PC-3 (cell line): ENCODE data around the gene PCSK2.

Experiments
- EZH2phosphoT487 ChIP-seq: fragments of 300-600 bp; sonication (generic); IDR thresholded peaks from 2 replicates; pipeline ENCODE4 v1.6.1; 2018; ENCODE audit warnings: mild to moderate bottlenecking, antibody characterized with exemption, low read length, borderline replicate concordance
- TF ChIP-seq, protein P1 (sequence below): fragments of 300-600 bp; sonication (generic); conservative IDR thresholded peaks from 2 replicates; pipeline ENCODE4 v1.5.1; 2017; ENCODE audit warnings: antibody characterized with exemption, low read depth, mild to moderate bottlenecking, low read length

DNA sequence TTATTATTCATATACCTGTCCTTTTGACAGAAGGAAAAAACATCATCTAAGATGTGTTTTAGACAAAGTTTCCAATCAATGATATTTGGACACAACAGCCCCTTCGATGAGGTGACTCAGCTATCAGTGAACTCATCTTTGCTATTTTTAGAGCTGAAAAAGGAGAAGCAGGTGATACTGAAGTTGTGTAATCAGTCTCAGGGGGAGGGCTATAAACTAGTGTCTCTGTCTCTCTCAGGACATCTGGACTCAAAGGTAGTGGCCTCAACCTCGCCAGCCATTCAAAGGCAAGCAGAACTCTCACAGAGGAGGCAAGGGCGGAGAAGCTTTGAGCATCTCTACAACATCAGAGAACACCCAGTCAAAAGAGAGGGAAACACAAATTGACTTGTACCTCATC lies 168.9 kb downstream of the PCSK2 start:
- TF ChIP-seq, protein P1, sequence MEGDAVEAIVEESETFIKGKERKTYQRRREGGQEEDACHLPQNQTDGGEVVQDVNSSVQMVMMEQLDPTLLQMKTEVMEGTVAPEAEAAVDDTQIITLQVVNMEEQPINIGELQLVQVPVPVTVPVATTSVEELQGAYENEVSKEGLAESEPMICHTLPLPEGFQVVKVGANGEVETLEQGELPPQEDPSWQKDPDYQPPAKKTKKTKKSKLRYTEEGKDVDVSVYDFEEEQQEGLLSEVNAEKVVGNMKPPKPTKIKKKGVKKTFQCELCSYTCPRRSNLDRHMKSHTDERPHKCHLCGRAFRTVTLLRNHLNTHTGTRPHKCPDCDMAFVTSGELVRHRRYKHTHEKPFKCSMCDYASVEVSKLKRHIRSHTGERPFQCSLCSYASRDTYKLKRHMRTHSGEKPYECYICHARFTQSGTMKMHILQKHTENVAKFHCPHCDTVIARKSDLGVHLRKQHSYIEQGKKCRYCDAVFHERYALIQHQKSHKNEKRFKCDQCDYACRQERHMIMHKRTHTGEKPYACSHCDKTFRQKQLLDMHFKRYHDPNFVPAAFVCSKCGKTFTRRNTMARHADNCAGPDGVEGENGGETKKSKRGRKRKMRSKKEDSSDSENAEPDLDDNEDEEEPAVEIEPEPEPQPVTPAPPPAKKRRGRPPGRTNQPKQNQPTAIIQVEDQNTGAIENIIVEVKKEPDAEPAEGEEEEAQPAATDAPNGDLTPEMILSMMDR = no peak
- TF ChIP-seq EZH2phosphoT487 = no peak
